GM23338 (cell line): ENCODE data around the gene TINAG. TPM values are rescaled to one million over a fixed set of nuclear protein-coding genes. Genes with fewer than 3 reads are reported as not detected.

Experiments
- ATAC-seq: fragments of 200-7000 bp; cut with Tn5 transposase; 3 replicates; pipeline ENCODE4 v1.9.1; 2020
- DNase-seq: peaks from one replicate; pipeline ENCODE4 v3.0.0-alpha.2; 2015; ENCODE audit warnings: low spot score
- H2AFZ ChIP-seq: fragments of 200-600 bp; sonication (generic); 2 replicates; pipeline ENCODE4 v1.8.0; 2016; ENCODE audit warnings: antibody characterized with exemption, mild to moderate bottlenecking, moderate library complexity
- H3F3A ChIP-seq: fragments of 200-600 bp; sonication (generic); replicated peaks from 2 replicates; pipeline ENCODE4 v1.8.0; 2017; ENCODE audit warnings: antibody characterized with exemption, mixed run types, low read depth
- H3K27ac ChIP-seq: fragments of 200-600 bp; sonication (generic); 2 replicates; pipeline ENCODE4 v1.6.1; 2016; ENCODE audit warnings: low read depth
- H3K27me3 ChIP-seq: fragments of 200-600 bp; sonication (generic); 2 replicates; pipeline ENCODE4 v1.8.0; 2016; ENCODE audit warnings: mild to moderate bottlenecking, mixed run types, moderate library complexity; ENCODE audit not compliant: insufficient read depth
- H3K36me3 ChIP-seq: fragments of 200-600 bp; sonication (generic); 2 replicates; pipeline ENCODE4 v1.8.0; 2016; ENCODE audit warnings: mild to moderate bottlenecking; ENCODE audit not compliant: insufficient read depth
- H3K4me1 ChIP-seq: fragments of 200-600 bp; sonication (generic); 2 replicates; pipeline ENCODE4 v1.8.0; 2016; ENCODE audit warnings: mild to moderate bottlenecking, moderate library complexity; ENCODE audit not compliant: insufficient read depth
- H3K4me2 ChIP-seq: fragments of 200-600 bp; sonication (generic); 2 replicates; pipeline ENCODE4 v1.7.1; 2017; ENCODE audit warnings: mixed run types
- H3K4me3 ChIP-seq: fragments of 200-600 bp; sonication (generic); 2 replicates; pipeline ENCODE4 v1.6.1; 2016; ENCODE audit warnings: mixed run types
- H3K79me2 ChIP-seq: fragments of 200-600 bp; sonication (generic); replicated peaks from 2 replicates; pipeline ENCODE4 v1.8.0; 2017; ENCODE audit warnings: mild to moderate bottlenecking; ENCODE audit not compliant: insufficient read depth
- H3K9me2 ChIP-seq: fragments of 200-600 bp; sonication (generic); 2 replicates; pipeline ENCODE4 v1.8.0; 2017; ENCODE audit not compliant: insufficient read depth
- H4K20me1 ChIP-seq: fragments of 200-600 bp; sonication (generic); replicated peaks from 2 replicates; pipeline ENCODE4 v1.8.0; 2017; ENCODE audit warnings: mild to moderate bottlenecking; ENCODE audit not compliant: insufficient read depth
- H3K27ac Mint-ChIP-seq: 2 replicates; pipeline ENCODE4 v1.8.0; 2020; ENCODE audit warnings: inconsistent platforms, mild to moderate bottlenecking, moderate library complexity, mixed read lengths
- H3K27me3 Mint-ChIP-seq: 3 replicates; pipeline ENCODE4 v1.8.0; 2022; ENCODE audit warnings: low read depth, mild to moderate bottlenecking, moderate library complexity, mixed read lengths, inconsistent platforms; ENCODE audit not compliant: insufficient read depth, poor library complexity
- H3K36me3 Mint-ChIP-seq: 3 replicates; pipeline ENCODE4 v1.8.0; 2021; ENCODE audit warnings: low read depth, mild to moderate bottlenecking, inconsistent platforms, moderate library complexity, mixed read lengths
- H3K4me1 Mint-ChIP-seq: 3 replicates; pipeline ENCODE4 v1.8.0; 2020; ENCODE audit warnings: mild to moderate bottlenecking, inconsistent platforms, mixed read lengths
- H3K4me3 Mint-ChIP-seq: 3 replicates; pipeline ENCODE4 v1.8.0; 2021; ENCODE audit warnings: moderate library complexity, mild to moderate bottlenecking, inconsistent platforms, mixed read lengths
- H3K9me3 Mint-ChIP-seq: 3 replicates; pipeline ENCODE4 v1.8.0; 2020; ENCODE audit warnings: moderate library complexity, mild to moderate bottlenecking, inconsistent platforms, mixed read lengths
- CREB1 ChIP-seq: fragments of 250-450 bp; sonication (Bioruptor Pico); IDR thresholded peaks from 2 replicates; pipeline ENCODE4 v1.5.0; 2020; ENCODE audit warnings: low read depth, mild to moderate bottlenecking, moderate library complexity
- EZH2 ChIP-seq: fragments of 200-600 bp; sonication (generic); IDR thresholded peaks from one replicate; pipeline ENCODE4 v1.8.0; 2017; ENCODE audit warnings: antibody characterized with exemption, mild to moderate bottlenecking, low read depth; ENCODE audit not compliant: unreplicated experiment
- EZH2phosphoT487 ChIP-seq: fragments of 200-600 bp; sonication (generic); IDR thresholded peaks from one replicate; pipeline ENCODE4 v1.8.1; 2018; ENCODE audit warnings: antibody characterized with exemption; ENCODE audit not compliant: unreplicated experiment
- JUNB ChIP-seq: IDR thresholded peaks from one replicate; pipeline ENCODE4 v1.6.1; 2016; ENCODE audit warnings: antibody characterized with exemption; ENCODE audit not compliant: unreplicated experiment
- NANOG ChIP-seq: IDR thresholded peaks from 2 replicates; pipeline ENCODE4 v1.6.1; 2016; ENCODE audit warnings: antibody characterized with exemption, borderline replicate concordance
- POLR2AphosphoS5 ChIP-seq: IDR thresholded peaks from 2 replicates; pipeline ENCODE4 v1.6.1; 2016; ENCODE audit warnings: antibody characterized with exemption, low read depth
- STAT1 ChIP-seq: IDR thresholded peaks from one replicate; pipeline ENCODE4 v1.6.1; 2016; ENCODE audit warnings: antibody characterized with exemption; ENCODE audit not compliant: unreplicated experiment
- ZNF331 ChIP-seq: fragments of 250-450 bp; sonication (Bioruptor Pico); IDR thresholded peaks from 2 replicates; pipeline ENCODE4 v1.5.0; 2020; ENCODE audit warnings: low read depth, mild to moderate bottlenecking, moderate library complexity
- polyA plus RNA-seq: library from polyadenylated mRNA; unstranded; fragments of >200 nt; fragmentation: Nextera tagmentation; extraction: Ambion mirVana; gene quantifications from 2 replicates; pipeline ENCODE4 v1.2.1, GENCODE V29; 2016
- total RNA-seq: library from RNA; depleted of rRNA; stranded (reverse); fragments of >200 nt; shearing (Covaris generic); gene quantifications from 2 replicates; pipeline ENCODE4 v1.2.3, GENCODE V29; 2014
- TF ChIP-seq, protein P1 (sequence below): IDR thresholded peaks from 2 replicates; pipeline ENCODE4 v1.6.1; 2016; ENCODE audit warnings: antibody characterized with exemption
- TF ChIP-seq, protein P2 (sequence below), 2 experiments: fragments of 200-600 bp in 1 of 2; sonication (generic) in 1 of 2; conservative IDR thresholded peaks; 2 replicates each; pipeline versions ENCODE4 v1.5.1 to v1.6.1; 2016 to 2017; ENCODE audit warnings: antibody characterized with exemption in 2 of 2, low read depth in 2 of 2, mild to moderate bottlenecking in 2 of 2, moderate library complexity in 1 of 2
- TF ChIP-seq, protein P3 (sequence below): IDR thresholded peaks from one replicate; pipeline ENCODE4 v1.6.1; 2018; ENCODE audit warnings: antibody characterized with exemption; ENCODE audit not compliant: unreplicated experiment
- TF ChIP-seq, protein P4 (sequence below): fragments of 250-450 bp; sonication (Bioruptor Pico); IDR thresholded peaks from 2 replicates; pipeline ENCODE4 v1.5.0; 2020; ENCODE audit warnings: mild to moderate bottlenecking, moderate library complexity

Gene TINAG
- total and polyA plus RNA-seq, 2 experiments from 2014 or later, result not detected

DNA sequence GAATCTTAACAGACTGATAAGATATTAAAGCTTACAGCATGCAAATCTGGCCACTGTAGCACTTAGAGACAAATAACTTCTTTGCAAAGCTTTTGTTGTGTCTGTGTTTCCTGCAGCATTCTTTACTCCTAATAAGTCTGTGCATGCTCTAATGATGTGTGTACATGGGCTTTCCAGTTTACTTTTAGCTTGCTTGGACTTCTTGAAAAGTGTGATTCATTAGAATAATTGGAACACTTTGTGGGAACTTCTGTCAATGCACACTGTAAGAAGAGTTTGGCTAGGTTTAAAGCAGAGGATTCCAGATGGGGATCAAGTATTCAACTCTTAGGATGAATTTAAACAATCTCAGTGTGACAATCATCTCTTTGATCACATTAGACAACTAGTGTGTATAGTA, 22.1 kb upstream of the TINAG start (continued):
- TF ChIP-seq, protein P1, sequence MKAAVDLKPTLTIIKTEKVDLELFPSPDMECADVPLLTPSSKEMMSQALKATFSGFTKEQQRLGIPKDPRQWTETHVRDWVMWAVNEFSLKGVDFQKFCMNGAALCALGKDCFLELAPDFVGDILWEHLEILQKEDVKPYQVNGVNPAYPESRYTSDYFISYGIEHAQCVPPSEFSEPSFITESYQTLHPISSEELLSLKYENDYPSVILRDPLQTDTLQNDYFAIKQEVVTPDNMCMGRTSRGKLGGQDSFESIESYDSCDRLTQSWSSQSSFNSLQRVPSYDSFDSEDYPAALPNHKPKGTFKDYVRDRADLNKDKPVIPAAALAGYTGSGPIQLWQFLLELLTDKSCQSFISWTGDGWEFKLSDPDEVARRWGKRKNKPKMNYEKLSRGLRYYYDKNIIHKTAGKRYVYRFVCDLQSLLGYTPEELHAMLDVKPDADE, result no peak
- TF ChIP-seq JUNB (no peak), CREB1 (no peak), STAT1 (no peak), EZH2 (no peak), ZNF331 (CRISPR knock-in tag) (no peak), POLR2AphosphoS5 (no peak), NANOG (no peak)
- TF ChIP-seq, protein P2, sequence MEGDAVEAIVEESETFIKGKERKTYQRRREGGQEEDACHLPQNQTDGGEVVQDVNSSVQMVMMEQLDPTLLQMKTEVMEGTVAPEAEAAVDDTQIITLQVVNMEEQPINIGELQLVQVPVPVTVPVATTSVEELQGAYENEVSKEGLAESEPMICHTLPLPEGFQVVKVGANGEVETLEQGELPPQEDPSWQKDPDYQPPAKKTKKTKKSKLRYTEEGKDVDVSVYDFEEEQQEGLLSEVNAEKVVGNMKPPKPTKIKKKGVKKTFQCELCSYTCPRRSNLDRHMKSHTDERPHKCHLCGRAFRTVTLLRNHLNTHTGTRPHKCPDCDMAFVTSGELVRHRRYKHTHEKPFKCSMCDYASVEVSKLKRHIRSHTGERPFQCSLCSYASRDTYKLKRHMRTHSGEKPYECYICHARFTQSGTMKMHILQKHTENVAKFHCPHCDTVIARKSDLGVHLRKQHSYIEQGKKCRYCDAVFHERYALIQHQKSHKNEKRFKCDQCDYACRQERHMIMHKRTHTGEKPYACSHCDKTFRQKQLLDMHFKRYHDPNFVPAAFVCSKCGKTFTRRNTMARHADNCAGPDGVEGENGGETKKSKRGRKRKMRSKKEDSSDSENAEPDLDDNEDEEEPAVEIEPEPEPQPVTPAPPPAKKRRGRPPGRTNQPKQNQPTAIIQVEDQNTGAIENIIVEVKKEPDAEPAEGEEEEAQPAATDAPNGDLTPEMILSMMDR (conservative IDR thresholded peaks at IDR 0.05; ENCODE audit: low read depth in 2 of 2), result no peak

DNA sequence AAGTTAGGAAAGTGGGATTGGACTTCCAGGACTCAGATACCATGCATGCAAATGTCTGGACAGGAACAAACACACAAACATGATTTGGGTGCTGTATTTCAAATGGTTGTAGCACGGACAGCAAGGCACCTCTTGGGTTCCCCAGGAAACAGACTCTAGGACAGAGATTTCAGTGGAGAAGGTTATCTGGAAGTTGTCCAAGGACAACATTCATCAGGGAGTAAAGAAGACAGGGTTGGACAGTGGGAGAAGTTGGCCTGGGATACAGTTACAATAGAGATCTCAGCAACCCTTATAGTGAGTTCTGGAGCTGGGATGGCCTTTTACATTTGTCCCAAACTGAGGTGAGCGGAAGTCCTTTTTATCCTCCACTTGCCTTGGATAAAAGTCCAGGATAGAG, 19.8 kb upstream of the TINAG start:
- Histone ChIP-seq H3K79me2 (no peaks in the 10 kb centered on the region), H2AFZ (peak overlapping the region; percentile 67; the same call in 1 of the 2 replicates), H3F3A (no peaks in the 10 kb centered on the region), H3K4me1 (no peaks in the 10 kb centered on the region), H3K36me3 (no peaks in the 10 kb centered on the region), H3K4me2 (no peak overlapping the region), H3K27me3 (no peaks in the 10 kb centered on the region), H3K4me3 (no peak overlapping the region), H4K20me1 (no peaks in the 10 kb centered on the region), H3K9me2 (no peaks in the 10 kb centered on the region), H3K27ac (no peak overlapping the region)
- DNase-seq, result no peak
- no peaks in the 10 kb centered on the region for H3K9me3 Mint-ChIP-seq
- H3K4me1 Mint-ChIP-seq, result peaks cover 25% of the 10 kb centered on the region
- no peak overlapping the region for H3K27ac Mint-ChIP-seq
- no peak for ATAC-seq
- no peaks in the 10 kb centered on the region for H3K36me3 Mint-ChIP-seq
- H3K27me3 Mint-ChIP-seq, result no peaks in the 10 kb centered on the region
- H3K4me3 Mint-ChIP-seq, result no peak overlapping the region
- TF ChIP-seq NANOG, result no peak
- TF ChIP-seq ZNF331 (CRISPR knock-in tag), result no peak
- no peak for TF ChIP-seq EZH2phosphoT487
- TF ChIP-seq, protein P3, sequence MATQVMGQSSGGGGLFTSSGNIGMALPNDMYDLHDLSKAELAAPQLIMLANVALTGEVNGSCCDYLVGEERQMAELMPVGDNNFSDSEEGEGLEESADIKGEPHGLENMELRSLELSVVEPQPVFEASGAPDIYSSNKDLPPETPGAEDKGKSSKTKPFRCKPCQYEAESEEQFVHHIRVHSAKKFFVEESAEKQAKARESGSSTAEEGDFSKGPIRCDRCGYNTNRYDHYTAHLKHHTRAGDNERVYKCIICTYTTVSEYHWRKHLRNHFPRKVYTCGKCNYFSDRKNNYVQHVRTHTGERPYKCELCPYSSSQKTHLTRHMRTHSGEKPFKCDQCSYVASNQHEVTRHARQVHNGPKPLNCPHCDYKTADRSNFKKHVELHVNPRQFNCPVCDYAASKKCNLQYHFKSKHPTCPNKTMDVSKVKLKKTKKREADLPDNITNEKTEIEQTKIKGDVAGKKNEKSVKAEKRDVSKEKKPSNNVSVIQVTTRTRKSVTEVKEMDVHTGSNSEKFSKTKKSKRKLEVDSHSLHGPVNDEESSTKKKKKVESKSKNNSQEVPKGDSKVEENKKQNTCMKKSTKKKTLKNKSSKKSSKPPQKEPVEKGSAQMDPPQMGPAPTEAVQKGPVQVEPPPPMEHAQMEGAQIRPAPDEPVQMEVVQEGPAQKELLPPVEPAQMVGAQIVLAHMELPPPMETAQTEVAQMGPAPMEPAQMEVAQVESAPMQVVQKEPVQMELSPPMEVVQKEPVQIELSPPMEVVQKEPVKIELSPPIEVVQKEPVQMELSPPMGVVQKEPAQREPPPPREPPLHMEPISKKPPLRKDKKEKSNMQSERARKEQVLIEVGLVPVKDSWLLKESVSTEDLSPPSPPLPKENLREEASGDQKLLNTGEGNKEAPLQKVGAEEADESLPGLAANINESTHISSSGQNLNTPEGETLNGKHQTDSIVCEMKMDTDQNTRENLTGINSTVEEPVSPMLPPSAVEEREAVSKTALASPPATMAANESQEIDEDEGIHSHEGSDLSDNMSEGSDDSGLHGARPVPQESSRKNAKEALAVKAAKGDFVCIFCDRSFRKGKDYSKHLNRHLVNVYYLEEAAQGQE, result no peak
- TF ChIP-seq EZH2, result no peak
- TF ChIP-seq, protein P4, sequence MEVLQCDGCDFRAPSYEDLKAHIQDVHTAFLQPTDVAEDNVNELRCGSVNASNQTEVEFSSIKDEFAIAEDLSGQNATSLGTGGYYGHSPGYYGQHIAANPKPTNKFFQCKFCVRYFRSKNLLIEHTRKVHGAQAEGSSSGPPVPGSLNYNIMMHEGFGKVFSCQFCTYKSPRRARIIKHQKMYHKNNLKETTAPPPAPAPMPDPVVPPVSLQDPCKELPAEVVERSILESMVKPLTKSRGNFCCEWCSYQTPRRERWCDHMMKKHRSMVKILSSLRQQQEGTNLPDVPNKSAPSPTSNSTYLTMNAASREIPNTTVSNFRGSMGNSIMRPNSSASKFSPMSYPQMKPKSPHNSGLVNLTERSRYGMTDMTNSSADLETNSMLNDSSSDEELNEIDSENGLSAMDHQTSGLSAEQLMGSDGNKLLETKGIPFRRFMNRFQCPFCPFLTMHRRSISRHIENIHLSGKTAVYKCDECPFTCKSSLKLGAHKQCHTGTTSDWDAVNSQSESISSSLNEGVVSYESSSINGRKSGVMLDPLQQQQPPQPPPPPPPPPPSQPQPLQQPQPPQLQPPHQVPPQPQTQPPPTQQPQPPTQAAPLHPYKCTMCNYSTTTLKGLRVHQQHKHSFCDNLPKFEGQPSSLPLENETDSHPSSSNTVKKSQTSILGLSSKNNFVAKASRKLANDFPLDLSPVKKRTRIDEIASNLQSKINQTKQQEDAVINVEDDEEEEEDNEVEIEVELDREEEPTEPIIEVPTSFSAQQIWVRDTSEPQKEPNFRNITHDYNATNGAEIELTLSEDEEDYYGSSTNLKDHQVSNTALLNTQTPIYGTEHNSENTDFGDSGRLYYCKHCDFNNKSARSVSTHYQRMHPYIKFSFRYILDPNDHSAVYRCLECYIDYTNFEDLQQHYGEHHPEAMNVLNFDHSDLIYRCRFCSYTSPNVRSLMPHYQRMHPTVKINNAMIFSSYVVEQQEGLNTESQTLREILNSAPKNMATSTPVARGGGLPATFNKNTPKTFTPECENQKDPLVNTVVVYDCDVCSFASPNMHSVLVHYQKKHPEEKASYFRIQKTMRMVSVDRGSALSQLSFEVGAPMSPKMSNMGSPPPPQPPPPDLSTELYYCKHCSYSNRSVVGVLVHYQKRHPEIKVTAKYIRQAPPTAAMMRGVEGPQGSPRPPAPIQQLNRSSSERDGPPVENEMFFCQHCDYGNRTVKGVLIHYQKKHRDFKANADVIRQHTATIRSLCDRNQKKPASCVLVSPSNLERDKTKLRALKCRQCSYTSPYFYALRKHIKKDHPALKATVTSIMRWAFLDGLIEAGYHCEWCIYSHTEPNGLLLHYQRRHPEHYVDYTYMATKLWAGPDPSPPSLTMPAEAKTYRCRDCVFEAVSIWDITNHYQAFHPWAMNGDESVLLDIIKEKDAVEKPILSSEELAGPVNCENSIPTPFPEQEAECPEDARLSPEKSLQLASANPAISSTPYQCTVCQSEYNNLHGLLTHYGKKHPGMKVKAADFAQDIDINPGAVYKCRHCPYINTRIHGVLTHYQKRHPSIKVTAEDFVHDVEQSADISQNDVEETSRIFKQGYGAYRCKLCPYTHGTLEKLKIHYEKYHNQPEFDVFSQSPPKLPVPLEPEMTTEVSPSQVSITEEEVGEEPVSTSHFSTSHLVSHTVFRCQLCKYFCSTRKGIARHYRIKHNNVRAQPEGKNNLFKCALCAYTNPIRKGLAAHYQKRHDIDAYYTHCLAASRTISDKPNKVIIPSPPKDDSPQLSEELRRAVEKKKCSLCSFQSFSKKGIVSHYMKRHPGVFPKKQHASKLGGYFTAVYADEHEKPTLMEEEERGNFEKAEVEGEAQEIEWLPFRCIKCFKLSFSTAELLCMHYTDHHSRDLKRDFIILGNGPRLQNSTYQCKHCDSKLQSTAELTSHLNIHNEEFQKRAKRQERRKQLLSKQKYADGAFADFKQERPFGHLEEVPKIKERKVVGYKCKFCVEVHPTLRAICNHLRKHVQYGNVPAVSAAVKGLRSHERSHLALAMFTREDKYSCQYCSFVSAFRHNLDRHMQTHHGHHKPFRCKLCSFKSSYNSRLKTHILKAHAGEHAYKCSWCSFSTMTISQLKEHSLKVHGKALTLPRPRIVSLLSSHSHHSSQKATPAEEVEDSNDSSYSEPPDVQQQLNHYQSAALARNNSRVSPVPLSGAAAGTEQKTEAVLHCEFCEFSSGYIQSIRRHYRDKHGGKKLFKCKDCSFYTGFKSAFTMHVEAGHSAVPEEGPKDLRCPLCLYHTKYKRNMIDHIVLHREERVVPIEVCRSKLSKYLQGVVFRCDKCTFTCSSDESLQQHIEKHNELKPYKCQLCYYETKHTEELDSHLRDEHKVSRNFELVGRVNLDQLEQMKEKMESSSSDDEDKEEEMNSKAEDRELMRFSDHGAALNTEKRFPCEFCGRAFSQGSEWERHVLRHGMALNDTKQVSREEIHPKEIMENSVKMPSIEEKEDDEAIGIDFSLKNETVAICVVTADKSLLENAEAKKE, result no peak
